Measurements from ENCODE around the gene MYL7. TPM values are rescaled to one million over a fixed set of nuclear protein-coding genes. Genes with fewer than 3 reads are reported as not detected.

The MYL7 gene
- total and polyA plus RNA-seq, 12 donors = 146 to 6,323 (median 1,764) TPM

GRCh38 chr7:44107116-44107960 lies 33.8 kb downstream of the MYL7 start:
- intact Hi-C loops (cut with DNase I) = no loop called here
- H3K4me1 ChIP-seq = peaks cover 2 to 40% (median 15%) of the 10 kb centered on the region in 9 donors
- DNase-seq = no peak

GRCh38 chr7:44106311-44107065 lies 34.6 kb downstream of the MYL7 start:
- Histone ChIP-seq H3K4me3 (peak overlapping the region in 4 of 10 donors; percentile 47 to 66 (median 62)), H3K36me3 (peaks cover 0 to 42% (median 0%) of the 10 kb centered on the region in 9 donors), H3K27me3 (peaks cover 0 to 26% (median 0%) of the 10 kb centered on the region in 7 donors), H3K27ac (peak overlapping the region in 3 of 10 donors; percentile 84 to 91 (median 85)), H3K4me1 (peaks cover 3 to 49% (median 15%) of the 10 kb centered on the region in 9 donors), H3K9me3 (no peaks in the 10 kb centered on the region)
- WGBS, 2 donors = 91 to 97% methylated on average over 10 of the region's 10 CpGs
- TF ChIP-seq CTCF (IDR thresholded peaks at IDR 0.05) = no peak
- no peak for ATAC-seq
- no peak for DNase-seq
- intact Hi-C loops (cut with DNase I) = no loop called here

More at GRCh38 chr7:44107116-44107960, 33.8 kb downstream of the MYL7 start:
- Histone ChIP-seq H3K9me3 (no peaks in the 10 kb centered on the region), H3K36me3 (peaks cover 0 to 46% (median 0%) of the 10 kb centered on the region in 9 donors), H3K27me3 (peaks cover 0 to 26% (median 0%) of the 10 kb centered on the region in 7 donors), H3K4me3 (peak overlapping the region in 3 of 10 donors; percentile 61 to 66 (median 64)), H3K27ac (peak overlapping the region in 2 of 10 donors; percentile 36 to 85)
- 91 to 92% methylated on average over 18 of the region's 18 CpGs for WGBS, 2 donors
- TF ChIP-seq CTCF (IDR thresholded peaks at IDR 0.05) = no peak
- no peak for ATAC-seq

GRCh38 chr7:44105832-44106231 lies 35.3 kb downstream of the MYL7 start:
- H3K4me1 ChIP-seq = peaks cover 3 to 55% (median 19%) of the 10 kb centered on the region in 9 donors
- peak overlapping the region in 8 of 10 donors; percentile 47 to 66 (median 60) for H3K4me3 ChIP-seq
- no peaks in the 10 kb centered on the region for H3K9me3 ChIP-seq
- no peak for TF ChIP-seq CTCF (IDR thresholded peaks at IDR 0.05)
- peaks cover 0 to 36% (median 0%) of the 10 kb centered on the region in 9 donors for H3K36me3 ChIP-seq
- H3K27me3 ChIP-seq = peaks cover 0 to 26% (median 0%) of the 10 kb centered on the region in 7 donors
- WGBS, 2 donors = 84 to 89% methylated on average over 2 of the region's 2 CpGs
- intact Hi-C loops (cut with DNase I) = no loop called here
- peak overlapping the region in 8 of 10 donors; percentile 63 to 91 (median 82) for H3K27ac ChIP-seq
- ATAC-seq (no peak), DNase-seq (no peak)

All from heart right ventricle (tissue), 16 donors.